Measurements from ENCODE around the gene PPT1. TPM values are rescaled to one million over a fixed set of nuclear protein-coding genes. Genes with fewer than 3 reads are reported as not detected.
A peak's percentile ranks its signal among the peaks of the same experiment; 100 is the strongest.

The PPT1 gene
- total RNA-seq, 1 donor from 2014 or later = 84.2 TPM

DNA sequence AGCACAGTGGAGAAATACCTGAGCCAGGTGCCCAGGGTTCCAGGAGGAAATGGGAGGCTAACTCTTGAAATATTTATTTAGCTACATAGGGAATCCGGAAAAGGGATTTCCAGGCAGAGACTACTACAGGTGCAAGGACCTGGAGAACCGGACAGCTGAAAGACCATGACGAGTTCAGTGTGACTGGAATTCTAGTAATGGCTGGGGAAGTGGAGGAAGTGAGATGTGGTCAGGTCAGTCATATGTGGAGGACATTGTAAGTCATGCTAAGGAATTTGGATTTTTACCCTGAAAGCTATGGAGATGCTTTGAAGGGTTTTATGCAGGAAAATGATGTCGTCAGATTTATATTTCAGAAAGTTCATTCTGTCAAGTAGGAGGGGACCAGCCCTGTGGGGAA is 54.7 kb downstream of the PPT1 start:
- Histone ChIP-seq H3K4me1 (peaks cover 14 to 42% of the 10 kb centered on the region in 2 donors), H3K36me3 (no peaks in the 10 kb centered on the region), H3K9me3 (no peaks in the 10 kb centered on the region), H3K4me3 (peak overlapping the region; percentile 89 to 92), H3K27ac (peak overlapping the region; percentile 93 to 100), H3K27me3 (no peaks in the 10 kb centered on the region)
- intact Hi-C loops (cut with DNase I) = loop anchor here (10.0 kb wide), 1 partner anchor 1178 kb away; no protein-coding TSS in a partner anchor
- no peak for DNase-seq (ENCODE audit: low spot score in 2 of 2)
- TF ChIP-seq, protein P1, sequence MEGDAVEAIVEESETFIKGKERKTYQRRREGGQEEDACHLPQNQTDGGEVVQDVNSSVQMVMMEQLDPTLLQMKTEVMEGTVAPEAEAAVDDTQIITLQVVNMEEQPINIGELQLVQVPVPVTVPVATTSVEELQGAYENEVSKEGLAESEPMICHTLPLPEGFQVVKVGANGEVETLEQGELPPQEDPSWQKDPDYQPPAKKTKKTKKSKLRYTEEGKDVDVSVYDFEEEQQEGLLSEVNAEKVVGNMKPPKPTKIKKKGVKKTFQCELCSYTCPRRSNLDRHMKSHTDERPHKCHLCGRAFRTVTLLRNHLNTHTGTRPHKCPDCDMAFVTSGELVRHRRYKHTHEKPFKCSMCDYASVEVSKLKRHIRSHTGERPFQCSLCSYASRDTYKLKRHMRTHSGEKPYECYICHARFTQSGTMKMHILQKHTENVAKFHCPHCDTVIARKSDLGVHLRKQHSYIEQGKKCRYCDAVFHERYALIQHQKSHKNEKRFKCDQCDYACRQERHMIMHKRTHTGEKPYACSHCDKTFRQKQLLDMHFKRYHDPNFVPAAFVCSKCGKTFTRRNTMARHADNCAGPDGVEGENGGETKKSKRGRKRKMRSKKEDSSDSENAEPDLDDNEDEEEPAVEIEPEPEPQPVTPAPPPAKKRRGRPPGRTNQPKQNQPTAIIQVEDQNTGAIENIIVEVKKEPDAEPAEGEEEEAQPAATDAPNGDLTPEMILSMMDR (IDR thresholded peaks at IDR 0.05) = no peak

GRCh38 chr1:40041466-40041838 is 55.6 kb downstream of the PPT1 start:
- Histone ChIP-seq H3K4me3 (peak overlapping the region; percentile 89 to 92), H3K4me1 (peaks cover 15 to 46% of the 10 kb centered on the region in 2 donors), H3K27ac (peak overlapping the region; percentile 93 to 100), H3K27me3 (no peaks in the 10 kb centered on the region), H3K36me3 (no peaks in the 10 kb centered on the region), H3K9me3 (no peaks in the 10 kb centered on the region)
- intact Hi-C loops (cut with DNase I) = loop anchor here (2.0 to 10.0 kb wide), 2 partner anchors 223 to 1177 kb away; no protein-coding TSS in a partner anchor
- TF ChIP-seq, protein P1 (IDR thresholded peaks at IDR 0.05) = no peak
- DNase-seq (ENCODE audit: low spot score in 2 of 2) = no peak

GRCh38 chr1:40040511-40041465 is 56.3 kb downstream of the PPT1 start, which contains the start of gene CAP1:
Gene CAP1 (plus strand): TSS chr1:40040729. CDS start chr1:40059347, 18,618 bp downstream.
- H3K4me1 ChIP-seq = peaks cover 20 to 47% of the 10 kb centered on the region in 2 donors
- no peaks in the 10 kb centered on the region for H3K27me3 ChIP-seq
- intact Hi-C loops (cut with DNase I) = loop anchor here (2.0 to 10.0 kb wide), 2 partner anchors 224 to 1176 kb away; no protein-coding TSS in a partner anchor
- TF ChIP-seq, protein P1 (IDR thresholded peaks at IDR 0.05) = no peak
- peak within 1 kb of the TSS; percentile 89 to 92 for H3K4me3 ChIP-seq
- H3K27ac ChIP-seq = peak within 1 kb of the TSS; percentile 99 to 100
- H3K9me3 ChIP-seq = no peaks in the 10 kb centered on the region
- no peaks in the 10 kb centered on the region for H3K36me3 ChIP-seq
- peak; percentile 96 to 100 for DNase-seq (ENCODE audit: low spot score in 2 of 2)

DNA sequence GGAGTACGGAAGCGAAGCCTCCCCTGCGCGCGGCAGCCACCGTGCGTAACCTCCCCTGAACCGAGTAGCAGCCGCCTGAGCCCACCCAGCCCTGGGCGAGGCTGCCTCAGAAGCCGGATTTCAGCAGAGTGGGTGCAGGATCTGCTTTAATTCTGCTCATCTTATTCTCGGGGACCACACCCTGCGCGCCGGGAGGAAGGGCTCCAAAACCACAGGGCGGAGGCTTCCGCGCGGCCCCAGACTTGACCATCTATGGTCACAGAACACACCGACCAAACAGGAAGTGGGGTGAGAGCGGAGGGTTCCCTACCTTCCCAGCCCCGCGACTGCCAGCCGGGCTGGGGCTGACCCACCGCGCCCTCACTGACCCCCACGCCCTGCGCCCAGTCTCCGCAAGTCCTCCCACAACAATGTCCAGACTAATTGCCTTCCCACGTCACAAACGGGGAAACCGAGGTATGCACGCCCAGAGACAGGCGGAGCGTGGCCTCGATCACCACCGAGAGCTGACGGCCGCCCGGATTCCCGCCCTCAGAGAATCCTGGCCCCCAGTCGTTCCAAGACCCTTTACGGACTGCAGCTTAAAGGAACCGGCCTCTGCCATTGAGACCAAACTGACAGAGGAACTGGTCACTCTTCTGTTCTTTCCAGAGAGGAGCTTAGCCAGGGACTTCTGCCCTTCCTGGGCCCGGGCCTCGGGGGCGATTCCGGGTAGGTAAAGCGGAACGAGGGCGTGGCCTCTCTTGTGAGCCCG is 57.1 kb downstream of the PPT1 start:
- H3K27ac ChIP-seq = peak overlapping the region; percentile 99 to 100
- peak overlapping the region; percentile 89 to 92 for H3K4me3 ChIP-seq
- no peaks in the 10 kb centered on the region for H3K9me3 ChIP-seq
- peaks cover 20 to 38% of the 10 kb centered on the region in 2 donors for H3K4me1 ChIP-seq
- intact Hi-C loops (cut with DNase I) = loop anchor here (2.0 to 10.0 kb wide), 5 partner anchors 85 to 1175 kb away; partner anchors contain the start of genes HEYL, MFSD2A and TRIT1
- TF ChIP-seq, protein P1 (IDR thresholded peaks at IDR 0.05) = no peak
- H3K36me3 ChIP-seq = no peaks in the 10 kb centered on the region
- H3K27me3 ChIP-seq = no peaks in the 10 kb centered on the region
- peak; percentile 70 to 94 for DNase-seq (ENCODE audit: low spot score in 2 of 2)

GRCh38 chr1:40039245-40039756 is 57.8 kb downstream of the PPT1 start:
- intact Hi-C loops (cut with DNase I) = loop anchor here (5.0 to 10.0 kb wide), 3 partner anchors 84 to 404 kb away; partner anchors contain the start of genes HEYL, MFSD2A and TRIT1
- Histone ChIP-seq H3K4me1 (peaks cover 20 to 37% of the 10 kb centered on the region in 2 donors), H3K27me3 (no peaks in the 10 kb centered on the region), H3K4me3 (peak overlapping the region; percentile 89 to 92), H3K27ac (peak overlapping the region; percentile 99 to 100), H3K9me3 (no peaks in the 10 kb centered on the region), H3K36me3 (no peaks in the 10 kb centered on the region)
- TF ChIP-seq, protein P1 (IDR thresholded peaks at IDR 0.05) = peak in 2 of 3 experiments; percentile 6 to 43
- no peak for DNase-seq (ENCODE audit: low spot score in 2 of 2)
